Suprapubic skin (tissue), 3 donors: ENCODE results near the gene EEF2K.

ENCODE experiments used
- CTCF ChIP-seq, 2 donors: fragments of 200-600 bp in 1 of 2; fragments of 450-650 bp in 1 of 2; sonication (generic) in 1 of 2; IDR thresholded peaks; one replicate each; pipeline ENCODE4 v1.5.1; 2016 to 2019; ENCODE audit warnings: antibody characterized with exemption in 2 of 2, mild to moderate bottlenecking in 1 of 2, moderate library complexity in 1 of 2
- POLR2A ChIP-seq, 2 donors: fragments of 450-650 bp; IDR thresholded peaks; one replicate each; pipeline ENCODE4 v1.6.1; 2017; ENCODE audit warnings: antibody characterized with exemption in 2 of 2, mild to moderate bottlenecking in 2 of 2, moderate library complexity in 2 of 2

GRCh38 chr16:22312897-22313781 lies 107.1 kb downstream of the EEF2K start:
- no peak for TF ChIP-seq POLR2A (IDR thresholded peaks at IDR 0.05)
- no peak for TF ChIP-seq CTCF (IDR thresholded peaks at IDR 0.05)
